SK-N-SH treated with all-trans-retinoic acid at 6 μM for 48 hours (cell line): ENCODE data around the gene RFX4.

Experiments used
- ATAC-seq: fragments of 200-7000 bp; cut with Tn5 transposase; 3 replicates; pipeline ENCODE4 v1.9.1; 2020; ENCODE audit warnings: mild to moderate bottlenecking, moderate library complexity
- ARNTL ChIP-seq: fragments of 450-650 bp; formaldehyde crosslinking; IDR thresholded peaks from 2 replicates; pipeline ENCODE4 v1.5.0; 2020; ENCODE audit warnings: low read depth, mild to moderate bottlenecking, moderate library complexity, borderline replicate concordance
- CREB5 ChIP-seq: fragments of 250-450 bp; sonication (Bioruptor Pico); IDR thresholded peaks from 2 replicates; pipeline ENCODE4 v1.5.1; 2020; ENCODE audit warnings: low read depth, mild to moderate bottlenecking, moderate library complexity
- CSDC2 ChIP-seq: fragments of 250-450 bp; sonication (Bioruptor Pico); IDR thresholded peaks from 2 replicates; pipeline ENCODE4 v1.5.0; 2020; ENCODE audit warnings: mild to moderate bottlenecking, moderate library complexity
- CSRNP3 ChIP-seq: fragments of 250-450 bp; sonication (Bioruptor Pico); IDR thresholded peaks from 2 replicates; pipeline ENCODE4 v1.5.1; 2021; ENCODE audit warnings: mild to moderate bottlenecking, moderate library complexity
- ESRRG ChIP-seq: fragments of 250-450 bp; sonication (Bioruptor Pico); IDR thresholded peaks from 2 replicates; pipeline ENCODE4 v1.6.1; 2021; ENCODE audit warnings: mild to moderate bottlenecking
- GLIS3 ChIP-seq: fragments of 250-450 bp; sonication (Bioruptor Pico); IDR thresholded peaks from 2 replicates; pipeline ENCODE4 v1.5.0; 2020; ENCODE audit warnings: mild to moderate bottlenecking, moderate library complexity
- ISL1 ChIP-seq: fragments of 250-450 bp; sonication (Bioruptor Pico); IDR thresholded peaks from 2 replicates; pipeline ENCODE4 v2.1.2; 2022; ENCODE audit warnings: mild to moderate bottlenecking, moderate library complexity
- OSR1 ChIP-seq: fragments of 250-450 bp; sonication (Bioruptor Pico); IDR thresholded peaks from 2 replicates; pipeline ENCODE4 v1.8.0; 2022; ENCODE audit warnings: moderate library complexity, mild to moderate bottlenecking, inconsistent platforms
- PPARA ChIP-seq: fragments of 250-450 bp; sonication (Bioruptor Pico); IDR thresholded peaks from 2 replicates; pipeline ENCODE4 v1.5.0; 2020; ENCODE audit warnings: mild to moderate bottlenecking, borderline replicate concordance
- RARB ChIP-seq: fragments of 250-450 bp; sonication (Bioruptor Pico); IDR thresholded peaks from 2 replicates; pipeline ENCODE4 v1.8.0; 2021; ENCODE audit warnings: mild to moderate bottlenecking, moderate library complexity
- SNAI2 ChIP-seq: fragments of 250-450 bp; sonication (Bioruptor Pico); IDR thresholded peaks from 2 replicates; pipeline ENCODE4 v1.5.0; 2020; ENCODE audit warnings: mild to moderate bottlenecking, moderate library complexity
- TCF4 ChIP-seq: fragments of 250-450 bp; sonication (Bioruptor Pico); IDR thresholded peaks from 2 replicates; pipeline ENCODE4 v1.8.0; 2021; ENCODE audit warnings: mild to moderate bottlenecking, moderate library complexity, borderline replicate concordance
- TSHZ2 ChIP-seq: fragments of 250-450 bp; sonication (Bioruptor Pico); IDR thresholded peaks from 2 replicates; pipeline ENCODE4 v1.5.0; 2020; ENCODE audit warnings: mild to moderate bottlenecking, moderate library complexity
- ZC3H10 ChIP-seq: fragments of 250-450 bp; sonication (Bioruptor Pico); IDR thresholded peaks from 2 replicates; pipeline ENCODE4 v1.5.1; 2021; ENCODE audit warnings: mild to moderate bottlenecking, moderate library complexity
- ZFP3 ChIP-seq: fragments of 250-450 bp; sonication (Bioruptor Pico); IDR thresholded peaks from 2 replicates; pipeline ENCODE4 v1.5.0; 2020; ENCODE audit warnings: mild to moderate bottlenecking, moderate library complexity
- ZFP30 ChIP-seq: fragments of 450-650 bp; formaldehyde crosslinking; IDR thresholded peaks from 2 replicates; pipeline ENCODE4 v1.5.0; 2022; ENCODE audit warnings: mild to moderate bottlenecking, moderate library complexity
- ZNF565 ChIP-seq: fragments of 450-650 bp; formaldehyde crosslinking; conservative IDR thresholded peaks from 2 replicates; pipeline ENCODE4 v1.5.0; 2020; ENCODE audit warnings: low read depth, mild to moderate bottlenecking, moderate library complexity
- ZNF70 ChIP-seq: fragments of 450-650 bp; formaldehyde crosslinking; IDR thresholded peaks from 2 replicates; pipeline ENCODE4 v1.5.0; 2020; ENCODE audit warnings: mild to moderate bottlenecking, moderate library complexity
- TF ChIP-seq, protein P1 (sequence below): fragments of 250-450 bp; sonication (Bioruptor Pico); IDR thresholded peaks from 2 replicates; pipeline ENCODE4 v1.8.0; 2021; ENCODE audit warnings: low read depth, mild to moderate bottlenecking, moderate library complexity, borderline replicate concordance
- TF ChIP-seq, protein P2 (sequence below): fragments of 250-450 bp; sonication (Bioruptor Pico); IDR thresholded peaks from 2 replicates; pipeline ENCODE4 v1.8.0; 2020; ENCODE audit warnings: mild to moderate bottlenecking, moderate library complexity, borderline replicate concordance

RFX4 gene

GRCh38 chr12:106566771-106567170 lies 16.0 kb upstream of the RFX4 start (continued):
- TF ChIP-seq, protein P1, sequence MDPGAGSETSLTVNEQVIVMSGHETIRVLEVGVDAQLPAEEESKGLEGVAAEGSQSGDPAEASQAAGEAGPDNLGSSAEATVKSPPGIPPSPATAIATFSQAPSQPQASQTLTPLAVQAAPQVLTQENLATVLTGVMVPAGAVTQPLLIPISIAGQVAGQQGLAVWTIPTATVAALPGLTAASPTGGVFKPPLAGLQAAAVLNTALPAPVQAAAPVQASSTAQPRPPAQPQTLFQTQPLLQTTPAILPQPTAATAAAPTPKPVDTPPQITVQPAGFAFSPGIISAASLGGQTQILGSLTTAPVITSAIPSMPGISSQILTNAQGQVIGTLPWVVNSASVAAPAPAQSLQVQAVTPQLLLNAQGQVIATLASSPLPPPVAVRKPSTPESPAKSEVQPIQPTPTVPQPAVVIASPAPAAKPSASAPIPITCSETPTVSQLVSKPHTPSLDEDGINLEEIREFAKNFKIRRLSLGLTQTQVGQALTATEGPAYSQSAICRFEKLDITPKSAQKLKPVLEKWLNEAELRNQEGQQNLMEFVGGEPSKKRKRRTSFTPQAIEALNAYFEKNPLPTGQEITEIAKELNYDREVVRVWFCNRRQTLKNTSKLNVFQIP (CRISPR knock-in tag): no peak
- no peak for TF ChIP-seq PPARA (CRISPR knock-in tag)

- no peak for ATAC-seq
- TF ChIP-seq TCF4 (CRISPR knock-in tag) (no peak), ZFP3 (CRISPR knock-in tag) (no peak), OSR1 (CRISPR knock-in tag) (no peak), CSDC2 (CRISPR knock-in tag) (no peak), ZNF70 (CRISPR knock-in tag) (no peak), ESRRG (no peak), TSHZ2 (CRISPR knock-in tag) (no peak), CREB5 (CRISPR knock-in tag) (no peak), ZFP30 (CRISPR knock-in tag) (no peak), ISL1 (no peak), ZC3H10 (CRISPR knock-in tag) (no peak), PPARA (CRISPR knock-in tag) (no peak), RARB (CRISPR knock-in tag) (no peak), SNAI2 (no peak), ARNTL (CRISPR knock-in tag) (no peak)
- TF ChIP-seq, protein P1 (CRISPR knock-in tag): no peak
- TF ChIP-seq, all 23 proteins: peak for 0
Observed at GRCh38 chr12:106573239-106573638, 9.6 kb upstream of the RFX4 start.

GRCh38 chr12:106576848-106577247 lies 6.0 kb upstream of the RFX4 start:
- no peak for ATAC-seq
- TF ChIP-seq ZC3H10 (CRISPR knock-in tag): no peak
- TF ChIP-seq RARB (CRISPR knock-in tag): no peak
- no peak for TF ChIP-seq CREB5 (CRISPR knock-in tag)
- TF ChIP-seq, protein P2, sequence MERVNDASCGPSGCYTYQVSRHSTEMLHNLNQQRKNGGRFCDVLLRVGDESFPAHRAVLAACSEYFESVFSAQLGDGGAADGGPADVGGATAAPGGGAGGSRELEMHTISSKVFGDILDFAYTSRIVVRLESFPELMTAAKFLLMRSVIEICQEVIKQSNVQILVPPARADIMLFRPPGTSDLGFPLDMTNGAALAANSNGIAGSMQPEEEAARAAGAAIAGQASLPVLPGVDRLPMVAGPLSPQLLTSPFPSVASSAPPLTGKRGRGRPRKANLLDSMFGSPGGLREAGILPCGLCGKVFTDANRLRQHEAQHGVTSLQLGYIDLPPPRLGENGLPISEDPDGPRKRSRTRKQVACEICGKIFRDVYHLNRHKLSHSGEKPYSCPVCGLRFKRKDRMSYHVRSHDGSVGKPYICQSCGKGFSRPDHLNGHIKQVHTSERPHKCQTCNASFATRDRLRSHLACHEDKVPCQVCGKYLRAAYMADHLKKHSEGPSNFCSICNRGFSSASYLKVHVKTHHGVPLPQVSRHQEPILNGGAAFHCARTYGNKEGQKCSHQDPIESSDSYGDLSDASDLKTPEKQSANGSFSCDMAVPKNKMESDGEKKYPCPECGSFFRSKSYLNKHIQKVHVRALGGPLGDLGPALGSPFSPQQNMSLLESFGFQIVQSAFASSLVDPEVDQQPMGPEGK (CRISPR knock-in tag): no peak
- no peak for TF ChIP-seq TSHZ2 (CRISPR knock-in tag)
- no peak for TF ChIP-seq PPARA (CRISPR knock-in tag)
- TF ChIP-seq ZFP30 (CRISPR knock-in tag): no peak
- no peak for TF ChIP-seq CSRNP3 (CRISPR knock-in tag)
- TF ChIP-seq GLIS3: no peak
- TF ChIP-seq OSR1 (CRISPR knock-in tag): no peak
- TF ChIP-seq ISL1: no peak
- no peak for TF ChIP-seq ZFP3 (CRISPR knock-in tag)
- TF ChIP-seq, protein P1 (CRISPR knock-in tag): no peak
- no peak for TF ChIP-seq ZNF565 (CRISPR knock-in tag)
